ENCODE measurements around the gene NEDD4L.

Gene NEDD4L

DNA sequence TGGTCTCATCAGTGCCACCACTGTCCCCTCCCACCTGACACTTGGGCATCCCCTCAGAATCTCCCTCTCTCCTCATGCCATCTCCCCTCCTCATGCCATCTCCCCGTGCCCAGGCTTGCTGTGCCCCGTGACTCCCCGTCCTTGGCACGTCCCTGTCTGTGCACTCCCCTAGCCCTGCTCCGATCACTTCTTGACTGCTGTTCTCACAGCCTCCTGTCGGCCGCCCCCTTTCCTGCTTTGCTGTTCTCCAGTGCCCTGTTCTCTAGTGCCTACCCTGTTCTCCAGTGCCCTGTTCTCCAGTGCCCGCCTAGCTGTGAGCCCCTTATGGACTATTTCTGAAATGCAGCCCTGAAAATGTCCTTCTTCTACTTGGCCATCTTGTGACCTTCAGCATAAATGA, 331.0 kb downstream of the NEDD4L start (continued):
- TF ChIP-seq, protein P1, sequence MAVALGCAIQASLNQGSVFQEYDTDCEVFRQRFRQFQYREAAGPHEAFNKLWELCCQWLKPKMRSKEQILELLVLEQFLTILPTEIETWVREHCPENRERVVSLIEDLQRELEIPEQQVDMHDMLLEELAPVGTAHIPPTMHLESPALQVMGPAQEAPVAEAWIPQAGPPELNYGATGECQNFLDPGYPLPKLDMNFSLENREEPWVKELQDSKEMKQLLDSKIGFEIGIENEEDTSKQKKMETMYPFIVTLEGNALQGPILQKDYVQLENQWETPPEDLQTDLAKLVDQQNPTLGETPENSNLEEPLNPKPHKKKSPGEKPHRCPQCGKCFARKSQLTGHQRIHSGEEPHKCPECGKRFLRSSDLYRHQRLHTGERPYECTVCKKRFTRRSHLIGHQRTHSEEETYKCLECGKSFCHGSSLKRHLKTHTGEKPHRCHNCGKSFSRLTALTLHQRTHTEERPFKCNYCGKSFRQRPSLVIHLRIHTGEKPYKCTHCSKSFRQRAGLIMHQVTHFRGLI (tag by site-specific recombination; IDR thresholded peaks at IDR 0.05) = no peak
- TF ChIP-seq ZNF292 (tag by site-specific recombination; IDR thresholded peaks at IDR 0.05; ENCODE audit: borderline replicate concordance, low read depth) (no peak), ZNF394 (tag by site-specific recombination; IDR thresholded peaks at IDR 0.05; ENCODE audit: borderline replicate concordance) (no peak), BCL11B (tag by site-specific recombination; IDR thresholded peaks at IDR 0.05; ENCODE audit: low read depth) (no peak), ZNF510 (tag by site-specific recombination; IDR thresholded peaks at IDR 0.05; ENCODE audit: insufficient replicate concordance) (no peak), ZNF621 (tag by site-specific recombination; IDR thresholded peaks at IDR 0.05) (no peak)

DNA sequence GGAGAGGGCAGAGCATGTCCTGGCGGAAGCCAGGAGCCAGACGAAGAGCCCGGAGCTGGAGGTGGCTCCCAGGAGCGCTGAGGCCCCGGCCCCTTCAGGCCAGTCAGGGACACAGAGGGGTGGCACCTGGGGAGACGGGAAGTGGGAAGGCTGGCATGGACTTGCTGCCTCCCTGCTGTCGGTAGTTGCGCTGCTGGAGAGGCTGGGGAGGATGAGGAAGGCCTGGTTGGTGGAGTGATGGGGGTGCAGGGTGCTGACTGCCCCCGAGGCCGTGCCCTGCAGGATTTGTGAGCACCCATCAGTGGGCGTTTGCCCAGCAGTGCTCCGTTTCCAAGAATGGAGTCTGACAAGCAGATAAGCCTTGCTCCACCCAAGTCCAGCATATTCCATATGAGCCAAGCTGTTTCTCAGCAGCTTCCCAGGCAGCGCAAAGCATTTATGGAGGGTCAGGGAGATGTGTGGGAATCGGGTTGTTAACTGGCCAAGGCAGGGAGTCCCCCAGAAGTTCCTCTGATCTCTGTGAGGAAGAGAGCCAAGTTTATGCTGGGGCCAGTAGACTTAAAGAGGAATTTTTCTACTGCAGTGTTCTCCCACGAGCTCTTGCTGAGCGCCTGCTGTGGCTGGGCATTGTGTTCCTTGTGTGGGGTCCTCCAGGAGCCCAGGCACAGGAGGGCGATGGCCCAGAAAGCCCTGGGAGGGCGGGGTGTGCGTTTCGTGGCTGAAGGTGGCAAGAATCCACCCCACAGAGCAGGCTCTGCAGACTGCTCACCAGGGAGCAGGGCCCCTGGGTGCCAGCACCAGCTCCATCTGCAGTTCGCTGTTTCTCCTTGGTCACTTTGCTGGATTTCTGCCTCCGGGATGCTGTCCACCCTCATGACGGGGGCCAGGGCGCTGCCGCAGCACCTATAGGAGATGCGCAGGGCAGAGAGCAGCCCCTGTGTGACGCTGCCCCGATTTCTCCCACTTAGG, 334.7 kb downstream of the NEDD4L start:
- no peaks in the 10 kb centered on the region for H3K9me3 ChIP-seq (ENCODE audit: control insufficient read depth, insufficient read depth, low read depth, low read length)
- POLR2A ChIA-PET = no interaction called here
- no peak overlapping the region for H3K4me3 ChIP-seq (ENCODE audit: low read depth, low read length)
- no peak overlapping the region for H3K27ac ChIP-seq (ENCODE audit: extremely low read depth, low read depth, low read length)
- CTCF ChIA-PET = no interaction called here
- H3K4me1 ChIP-seq (ENCODE audit: control insufficient read depth, insufficient read depth, low read length) = no peaks in the 10 kb centered on the region
- TF ChIP-seq, protein P2, sequence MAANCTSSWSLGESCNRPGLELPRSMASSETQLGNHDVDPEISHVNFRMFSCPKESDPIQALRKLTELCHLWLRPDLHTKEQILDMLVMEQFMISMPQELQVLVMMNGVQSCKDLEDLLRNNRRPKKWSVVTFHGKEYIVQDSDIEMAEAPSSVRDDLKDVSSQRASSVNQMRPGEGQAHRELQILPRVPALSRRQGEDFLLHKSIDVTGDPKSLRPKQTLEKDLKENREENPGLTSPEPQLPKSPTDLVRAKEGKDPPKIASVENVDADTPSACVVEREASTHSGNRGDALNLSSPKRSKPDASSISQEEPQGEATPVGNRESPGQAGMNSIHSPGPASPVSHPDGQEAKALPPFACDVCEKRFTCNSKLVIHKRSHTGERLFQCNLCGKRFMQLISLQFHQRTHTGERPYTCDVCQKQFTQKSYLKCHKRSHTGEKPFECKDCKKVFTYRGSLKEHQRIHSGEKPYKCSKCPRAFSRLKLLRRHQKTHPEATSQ (tag by site-specific recombination; IDR thresholded peaks at IDR 0.05) = no peak
- TF ChIP-seq ZNF624 (tag by site-specific recombination; IDR thresholded peaks at IDR 0.05) = no peak
- TF ChIP-seq, protein P3, sequence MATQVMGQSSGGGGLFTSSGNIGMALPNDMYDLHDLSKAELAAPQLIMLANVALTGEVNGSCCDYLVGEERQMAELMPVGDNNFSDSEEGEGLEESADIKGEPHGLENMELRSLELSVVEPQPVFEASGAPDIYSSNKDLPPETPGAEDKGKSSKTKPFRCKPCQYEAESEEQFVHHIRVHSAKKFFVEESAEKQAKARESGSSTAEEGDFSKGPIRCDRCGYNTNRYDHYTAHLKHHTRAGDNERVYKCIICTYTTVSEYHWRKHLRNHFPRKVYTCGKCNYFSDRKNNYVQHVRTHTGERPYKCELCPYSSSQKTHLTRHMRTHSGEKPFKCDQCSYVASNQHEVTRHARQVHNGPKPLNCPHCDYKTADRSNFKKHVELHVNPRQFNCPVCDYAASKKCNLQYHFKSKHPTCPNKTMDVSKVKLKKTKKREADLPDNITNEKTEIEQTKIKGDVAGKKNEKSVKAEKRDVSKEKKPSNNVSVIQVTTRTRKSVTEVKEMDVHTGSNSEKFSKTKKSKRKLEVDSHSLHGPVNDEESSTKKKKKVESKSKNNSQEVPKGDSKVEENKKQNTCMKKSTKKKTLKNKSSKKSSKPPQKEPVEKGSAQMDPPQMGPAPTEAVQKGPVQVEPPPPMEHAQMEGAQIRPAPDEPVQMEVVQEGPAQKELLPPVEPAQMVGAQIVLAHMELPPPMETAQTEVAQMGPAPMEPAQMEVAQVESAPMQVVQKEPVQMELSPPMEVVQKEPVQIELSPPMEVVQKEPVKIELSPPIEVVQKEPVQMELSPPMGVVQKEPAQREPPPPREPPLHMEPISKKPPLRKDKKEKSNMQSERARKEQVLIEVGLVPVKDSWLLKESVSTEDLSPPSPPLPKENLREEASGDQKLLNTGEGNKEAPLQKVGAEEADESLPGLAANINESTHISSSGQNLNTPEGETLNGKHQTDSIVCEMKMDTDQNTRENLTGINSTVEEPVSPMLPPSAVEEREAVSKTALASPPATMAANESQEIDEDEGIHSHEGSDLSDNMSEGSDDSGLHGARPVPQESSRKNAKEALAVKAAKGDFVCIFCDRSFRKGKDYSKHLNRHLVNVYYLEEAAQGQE (tag by site-specific recombination; IDR thresholded peaks at IDR 0.05) = no peak
- TF ChIP-seq ZNF16 (tag by site-specific recombination; IDR thresholded peaks at IDR 0.05; ENCODE audit: low read depth) = no peak
- TF ChIP-seq TCF7L2 (IDR thresholded peaks at IDR 0.05; ENCODE audit: borderline replicate concordance, low read depth, low read length) = no peak
- TF ChIP-seq, protein P4, sequence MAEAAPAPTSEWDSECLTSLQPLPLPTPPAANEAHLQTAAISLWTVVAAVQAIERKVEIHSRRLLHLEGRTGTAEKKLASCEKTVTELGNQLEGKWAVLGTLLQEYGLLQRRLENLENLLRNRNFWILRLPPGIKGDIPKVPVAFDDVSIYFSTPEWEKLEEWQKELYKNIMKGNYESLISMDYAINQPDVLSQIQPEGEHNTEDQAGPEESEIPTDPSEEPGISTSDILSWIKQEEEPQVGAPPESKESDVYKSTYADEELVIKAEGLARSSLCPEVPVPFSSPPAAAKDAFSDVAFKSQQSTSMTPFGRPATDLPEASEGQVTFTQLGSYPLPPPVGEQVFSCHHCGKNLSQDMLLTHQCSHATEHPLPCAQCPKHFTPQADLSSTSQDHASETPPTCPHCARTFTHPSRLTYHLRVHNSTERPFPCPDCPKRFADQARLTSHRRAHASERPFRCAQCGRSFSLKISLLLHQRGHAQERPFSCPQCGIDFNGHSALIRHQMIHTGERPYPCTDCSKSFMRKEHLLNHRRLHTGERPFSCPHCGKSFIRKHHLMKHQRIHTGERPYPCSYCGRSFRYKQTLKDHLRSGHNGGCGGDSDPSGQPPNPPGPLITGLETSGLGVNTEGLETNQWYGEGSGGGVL (tag by site-specific recombination; IDR thresholded peaks at IDR 0.05) = no peak
- peak; percentile 74 for TF ChIP-seq ZIC2 (tag by site-specific recombination; IDR thresholded peaks at IDR 0.05)
- TF ChIP-seq, protein P5, sequence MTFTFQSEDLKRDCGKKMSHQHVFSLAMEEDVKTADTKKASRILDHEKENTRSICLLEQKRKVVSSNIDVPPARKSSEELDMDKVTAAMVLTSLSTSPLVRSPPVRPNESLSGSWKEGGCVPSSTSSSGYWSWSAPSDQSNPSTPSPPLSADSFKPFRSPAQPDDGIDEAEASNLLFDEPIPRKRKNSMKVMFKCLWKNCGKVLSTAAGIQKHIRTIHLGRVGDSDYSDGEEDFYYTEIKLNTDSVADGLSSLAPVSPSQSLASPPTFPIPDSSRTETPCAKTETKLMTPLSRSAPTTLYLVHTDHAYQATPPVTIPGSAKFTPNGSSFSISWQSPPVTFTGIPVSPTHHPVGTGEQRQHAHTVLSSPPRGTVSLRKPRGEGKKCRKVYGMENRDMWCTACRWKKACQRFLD (tag by site-specific recombination; IDR thresholded peaks at IDR 0.05) = no peak
- TF ChIP-seq GLIS1 (tag by site-specific recombination; IDR thresholded peaks at IDR 0.05) = peak; percentile 77
- peaks cover 0 to 22% of the 10 kb centered on the region in 2 experiments; a peak in 2 of 3 replicates for H3K36me3 ChIP-seq (ENCODE audit: control insufficient read depth in 2 of 2, insufficient read depth in 1 of 2, low read length in 2 of 2)
